Mucosa of rectum (tissue), 2 donors: ENCODE measurements around the gene TCIRG1.

Source experiments
- H3K27ac ChIP-seq, 2 donors: one replicate each; pipeline ENCODE4 v1.7.0; 2013; ENCODE audit warnings: inconsistent platforms in 2 of 2, low read depth in 2 of 2, low read length in 2 of 2
- H3K27me3 ChIP-seq, 2 donors: one replicate each; pipeline ENCODE4 v1.7.0; 2013; ENCODE audit warnings: low read length in 2 of 2; ENCODE audit not compliant: control insufficient read depth in 2 of 2, insufficient read depth in 2 of 2
- H3K36me3 ChIP-seq, 2 donors: one replicate each; pipeline ENCODE4 v1.7.0; 2013; ENCODE audit warnings: low read length in 2 of 2; ENCODE audit not compliant: control insufficient read depth in 2 of 2, insufficient read depth in 2 of 2
- H3K4me1 ChIP-seq, 2 donors: one replicate each; pipeline ENCODE4 v1.7.0; 2013; ENCODE audit warnings: low read length in 2 of 2, mild to moderate bottlenecking in 1 of 2; ENCODE audit not compliant: control insufficient read depth in 2 of 2, insufficient read depth in 2 of 2
- H3K4me3 ChIP-seq, 2 donors: one replicate each; pipeline ENCODE4 v1.7.0; 2013; ENCODE audit warnings: low read length in 2 of 2
- H3K9ac ChIP-seq, 2 donors: one replicate each; pipeline ENCODE4 v1.7.0; 2013; ENCODE audit warnings: low read length in 2 of 2, low read depth in 1 of 2, mild to moderate bottlenecking in 1 of 2
- H3K9me3 ChIP-seq, 2 donors: one replicate each; pipeline ENCODE4 v1.7.0; 2013; ENCODE audit warnings: low read length in 2 of 2; ENCODE audit not compliant: control insufficient read depth in 2 of 2
- donor health status: healthy.
- donor health status: Normal muscosa, but diverticular disease.

TCIRG1 gene

GRCh38 chr11:68030318-68031143, 8.3 kb upstream of the TCIRG1 start, which contains the start of gene NDUFS8:
Gene NDUFS8 (plus strand): TSS chr11:68030681. CDS start chr11:68032152, 1,471 bp downstream.
- Histone ChIP-seq H3K36me3 (peaks cover 13 to 19% of the 10 kb centered on the region in 2 donors), H3K4me3 (peak within 1 kb of the TSS; percentile 90 to 92), H3K4me1 (peaks cover 13 to 16% of the 10 kb centered on the region in 2 donors), H3K9ac (peak within 1 kb of the TSS; percentile 74 to 93), H3K9me3 (no peaks in the 10 kb centered on the region), H3K27me3 (no peaks in the 10 kb centered on the region), H3K27ac (peak within 1 kb of the TSS; percentile 79 to 86)

DNA sequence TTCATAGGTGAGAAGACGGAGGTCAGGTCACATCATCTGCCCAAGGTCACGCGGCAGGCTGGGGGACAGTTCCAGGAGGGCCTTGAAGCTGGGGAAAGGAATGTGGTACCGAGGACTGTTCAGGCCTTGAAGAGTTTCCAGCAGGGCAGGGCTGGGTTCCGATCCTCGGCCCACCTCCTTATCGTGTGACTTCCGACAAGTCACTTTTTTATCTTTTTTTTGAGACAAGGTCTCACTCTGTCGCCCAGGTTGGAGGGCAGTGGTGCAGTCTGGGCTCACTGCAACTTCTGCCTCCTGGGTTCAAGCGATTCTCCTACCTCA, 7.7 kb upstream of the TCIRG1 start:
- peak overlapping the region; percentile 90 to 92 for H3K4me3 ChIP-seq
- H3K36me3 ChIP-seq: peaks cover 8 to 16% of the 10 kb centered on the region in 2 donors
- no peaks in the 10 kb centered on the region for H3K27me3 ChIP-seq

DNA sequence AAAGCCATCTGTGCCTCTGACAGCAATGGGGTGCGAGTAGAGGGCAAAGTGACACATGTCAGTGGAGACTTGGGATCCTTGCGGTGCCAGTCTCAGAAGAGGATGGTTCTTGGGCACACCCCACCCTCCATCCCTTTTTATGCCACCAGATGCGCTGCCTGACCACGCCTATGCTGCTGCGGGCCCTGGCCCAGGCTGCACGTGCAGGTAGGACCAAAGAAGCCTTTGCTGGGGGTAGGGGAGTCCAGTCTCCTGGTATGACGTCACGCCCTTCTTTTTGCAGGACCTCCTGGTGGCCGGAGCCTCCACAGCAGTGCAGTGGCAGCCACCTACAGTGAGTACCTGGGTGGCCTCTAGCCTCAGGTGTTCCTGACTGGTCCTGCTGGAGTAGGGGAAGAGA, 6.8 kb upstream of the TCIRG1 start:
- H3K36me3 ChIP-seq: peaks cover 8 to 16% of the 10 kb centered on the region in 2 donors
- H3K4me3 ChIP-seq: no peak overlapping the region
- no peak overlapping the region for H3K27ac ChIP-seq
- peaks cover 19% of the 10 kb centered on the region in 2 donors for H3K4me1 ChIP-seq
- no peaks in the 10 kb centered on the region for H3K27me3 ChIP-seq
- no peaks in the 10 kb centered on the region for H3K9me3 ChIP-seq
- peak overlapping the region in 1 of 2 donors; percentile 74 for H3K9ac ChIP-seq

More for the DNA sequence above, 7.7 kb upstream of the TCIRG1 start:
- no peaks in the 10 kb centered on the region for H3K9me3 ChIP-seq
- peak overlapping the region; percentile 74 to 93 for H3K9ac ChIP-seq
- H3K27ac ChIP-seq: peak overlapping the region; percentile 79 to 86
- peaks cover 13 to 16% of the 10 kb centered on the region in 2 donors for H3K4me1 ChIP-seq

GRCh38 chr11:68032997-68033707, 5.7 kb upstream of the TCIRG1 start:
- Histone ChIP-seq H3K36me3 (peaks cover 8 to 16% of the 10 kb centered on the region in 2 donors), H3K4me1 (peaks cover 27 to 29% of the 10 kb centered on the region in 2 donors), H3K9me3 (no peaks in the 10 kb centered on the region), H3K27ac (no peak overlapping the region), H3K27me3 (no peaks in the 10 kb centered on the region), H3K4me3 (no peak overlapping the region), H3K9ac (no peak overlapping the region)

DNA sequence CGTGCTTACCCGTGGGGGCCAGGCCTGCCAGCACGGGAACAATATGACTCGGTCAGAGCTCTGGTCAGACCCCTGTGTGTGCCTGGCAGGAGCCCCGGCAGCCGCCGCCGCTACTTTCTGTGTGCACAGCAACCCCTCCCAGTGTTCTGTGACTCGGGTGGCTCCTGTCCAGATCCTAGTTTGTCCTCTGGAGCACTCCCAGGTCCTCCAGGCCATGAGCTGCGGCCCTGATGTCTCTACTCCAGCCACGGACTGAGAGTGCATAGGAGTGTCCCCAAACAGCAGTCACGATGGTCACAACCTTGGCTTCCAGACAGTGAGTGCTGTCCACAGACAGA, 5.1 kb upstream of the TCIRG1 start:
- H3K4me3 ChIP-seq: no peak overlapping the region

GRCh38 chr11:68035266-68035876, 3.5 kb upstream of the TCIRG1 start:
- Histone ChIP-seq H3K27ac (no peak overlapping the region), H3K36me3 (peaks cover 8 to 16% of the 10 kb centered on the region in 2 donors), H3K9me3 (no peaks in the 10 kb centered on the region), H3K9ac (no peak overlapping the region), H3K4me1 (peaks cover 37 to 44% of the 10 kb centered on the region in 2 donors), H3K4me3 (no peak overlapping the region), H3K27me3 (no peaks in the 10 kb centered on the region)

More for the DNA sequence above, 5.1 kb upstream of the TCIRG1 start:
- Histone ChIP-seq H3K27me3 (no peaks in the 10 kb centered on the region), H3K36me3 (peaks cover 8 to 16% of the 10 kb centered on the region in 2 donors), H3K4me1 (peaks cover 32 to 34% of the 10 kb centered on the region in 2 donors), H3K27ac (no peak overlapping the region), H3K9ac (no peak overlapping the region), H3K9me3 (no peaks in the 10 kb centered on the region)

DNA sequence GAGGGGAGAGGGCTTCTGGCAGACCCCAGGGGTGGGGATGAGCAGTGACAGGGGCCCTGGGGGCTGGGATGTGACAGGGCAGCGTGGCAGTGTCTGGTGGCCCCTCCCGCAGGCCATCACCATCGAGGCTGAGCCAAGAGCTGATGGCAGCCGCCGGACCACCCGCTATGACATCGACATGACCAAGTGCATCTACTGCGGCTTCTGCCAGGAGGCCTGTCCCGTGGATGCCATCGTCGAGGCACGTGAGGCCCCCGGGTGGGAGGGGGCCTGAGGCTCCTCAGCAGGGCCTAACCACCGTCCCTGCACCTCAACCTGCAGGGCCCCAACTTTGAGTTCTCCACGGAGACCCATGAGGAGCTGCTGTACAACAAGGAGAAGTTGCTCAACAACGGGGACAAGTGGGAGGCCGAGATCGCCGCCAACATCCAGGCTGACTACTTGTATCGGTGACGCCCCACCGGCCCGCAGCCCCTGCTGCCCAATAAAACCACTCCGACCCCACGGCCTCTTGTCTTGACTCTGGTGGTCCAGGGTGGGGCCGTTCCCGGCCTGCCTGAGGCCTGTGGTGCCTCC, 2.6 kb upstream of the TCIRG1 start:
- Histone ChIP-seq H3K9me3 (no peaks in the 10 kb centered on the region), H3K4me3 (no peak overlapping the region), H3K27me3 (no peaks in the 10 kb centered on the region), H3K4me1 (peaks cover 41 to 46% of the 10 kb centered on the region in 2 donors), H3K9ac (peak overlapping the region in 1 of 2 donors; percentile 27), H3K27ac (peak overlapping the region; percentile 72 to 90), H3K36me3 (peaks cover 8 to 16% of the 10 kb centered on the region in 2 donors)

GRCh38 chr11:68036717-68037239, 2.0 kb upstream of the TCIRG1 start:
- peaks cover 35 to 41% of the 10 kb centered on the region in 2 donors for H3K4me1 ChIP-seq
- H3K27ac ChIP-seq: peak overlapping the region; percentile 72 to 90
- no peaks in the 10 kb centered on the region for H3K9me3 ChIP-seq
- peak overlapping the region in 1 of 2 donors; percentile 27 for H3K9ac ChIP-seq
- H3K36me3 ChIP-seq: peaks cover 8 to 16% of the 10 kb centered on the region in 2 donors
- no peaks in the 10 kb centered on the region for H3K27me3 ChIP-seq
- H3K4me3 ChIP-seq: peak overlapping the region in 1 of 2 donors; percentile 35

DNA sequence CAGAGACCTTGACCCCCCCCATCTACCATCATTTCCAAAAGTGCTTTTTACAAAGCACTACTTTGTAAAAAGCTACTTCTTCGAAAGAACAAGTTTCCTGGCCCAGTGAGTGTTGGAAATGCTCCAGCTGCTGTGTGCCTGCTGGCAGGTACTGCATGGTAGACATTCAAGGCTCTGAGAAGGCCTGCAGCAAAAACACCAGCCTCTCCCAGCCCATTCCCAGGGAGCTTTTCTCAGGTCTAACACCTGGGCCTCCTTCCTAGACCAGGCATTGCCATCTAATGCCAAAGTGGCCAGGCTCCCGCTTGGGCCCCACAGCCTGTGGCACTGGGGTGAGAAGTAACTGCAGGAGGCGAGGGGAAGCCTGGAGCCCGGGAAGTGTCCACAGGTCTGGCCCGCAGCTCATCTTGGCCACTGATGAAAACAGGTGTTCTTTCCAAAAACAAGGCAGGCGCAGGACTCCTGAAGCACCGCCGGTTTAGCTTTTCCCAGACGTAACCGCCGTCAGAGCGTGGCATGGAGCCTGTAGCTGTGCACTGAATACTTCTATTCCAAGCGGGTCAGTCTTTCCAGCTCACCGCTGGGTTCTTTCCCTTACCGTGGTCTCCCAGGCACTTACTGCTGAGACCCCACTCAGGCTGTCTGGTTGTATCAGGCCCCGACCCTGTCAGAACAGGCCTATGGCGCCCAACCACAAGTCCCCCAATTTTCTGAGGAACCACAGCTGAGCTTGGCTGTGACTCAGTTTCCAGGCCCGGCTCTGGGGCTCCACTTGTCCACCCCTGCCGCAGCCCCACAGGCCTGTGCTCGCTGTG, 1.2 kb upstream of the TCIRG1 start:
- Histone ChIP-seq H3K9ac (peak overlapping the region in 1 of 2 donors; percentile 97), H3K27me3 (no peaks in the 10 kb centered on the region), H3K4me1 (peaks cover 31 to 36% of the 10 kb centered on the region in 2 donors), H3K4me3 (no peak overlapping the region), H3K27ac (peak overlapping the region; percentile 90), H3K36me3 (peaks cover 8 to 13% of the 10 kb centered on the region in 2 donors), H3K9me3 (no peaks in the 10 kb centered on the region)
